Measurements from ENCODE around the gene OCSTAMP.

DNA sequence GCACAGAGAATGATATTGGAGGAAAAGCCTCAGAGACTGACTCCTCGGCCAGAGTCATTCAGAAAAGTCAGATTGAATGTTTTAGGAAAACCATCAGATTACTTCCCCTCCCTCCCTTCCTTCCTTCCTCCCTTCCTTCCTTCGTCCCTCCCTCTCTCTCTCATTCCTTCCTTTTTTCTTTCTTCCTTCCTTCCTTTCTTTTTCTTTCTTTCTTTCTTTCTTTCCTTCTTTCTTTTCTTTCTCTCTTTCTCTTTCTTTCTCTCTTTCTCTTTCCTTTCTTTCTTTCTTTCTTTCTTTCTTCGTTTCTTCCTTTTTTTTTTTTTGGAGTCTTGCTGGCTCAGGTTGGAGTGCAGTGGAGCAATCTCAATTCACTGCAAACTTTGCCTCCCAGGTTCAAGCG is 7.4 kb downstream of the OCSTAMP start:
- TF ChIP-seq, protein P1, sequence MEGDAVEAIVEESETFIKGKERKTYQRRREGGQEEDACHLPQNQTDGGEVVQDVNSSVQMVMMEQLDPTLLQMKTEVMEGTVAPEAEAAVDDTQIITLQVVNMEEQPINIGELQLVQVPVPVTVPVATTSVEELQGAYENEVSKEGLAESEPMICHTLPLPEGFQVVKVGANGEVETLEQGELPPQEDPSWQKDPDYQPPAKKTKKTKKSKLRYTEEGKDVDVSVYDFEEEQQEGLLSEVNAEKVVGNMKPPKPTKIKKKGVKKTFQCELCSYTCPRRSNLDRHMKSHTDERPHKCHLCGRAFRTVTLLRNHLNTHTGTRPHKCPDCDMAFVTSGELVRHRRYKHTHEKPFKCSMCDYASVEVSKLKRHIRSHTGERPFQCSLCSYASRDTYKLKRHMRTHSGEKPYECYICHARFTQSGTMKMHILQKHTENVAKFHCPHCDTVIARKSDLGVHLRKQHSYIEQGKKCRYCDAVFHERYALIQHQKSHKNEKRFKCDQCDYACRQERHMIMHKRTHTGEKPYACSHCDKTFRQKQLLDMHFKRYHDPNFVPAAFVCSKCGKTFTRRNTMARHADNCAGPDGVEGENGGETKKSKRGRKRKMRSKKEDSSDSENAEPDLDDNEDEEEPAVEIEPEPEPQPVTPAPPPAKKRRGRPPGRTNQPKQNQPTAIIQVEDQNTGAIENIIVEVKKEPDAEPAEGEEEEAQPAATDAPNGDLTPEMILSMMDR (IDR thresholded peaks at IDR 0.05; ENCODE audit: low read depth, low read length): no peak
- TF ChIP-seq EZH2phosphoT487 (IDR thresholded peaks at IDR 0.05; ENCODE audit: low read depth): no peak
